GM12891 (cell line): Measurements from ENCODE around the gene TLR2.

ENCODE experiments used
- DNase-seq: peaks from one replicate; pipeline ENCODE4 v3.0.0; 2011; ENCODE audit warnings: low spot score; ENCODE audit not compliant: insufficient read length
- FAIRE-seq: peaks from 2 replicates; lab custom pipeline; 2011; peaks lifted over from hg19 to GRCh38; lab: Jason Lieb, UNC
- PAX5 ChIP-seq: IDR thresholded peaks from 2 replicates; pipeline ENCODE4 v1.6.1; 2011; ENCODE audit warnings: low read length, moderate library complexity, mild to moderate bottlenecking; ENCODE audit not compliant: insufficient read depth, severe bottlenecking
- POLR2A ChIP-seq: IDR thresholded peaks from 2 replicates; pipeline ENCODE4 v1.6.1; 2011; ENCODE audit warnings: low read depth, low read length, control low read depth
- POLR2AphosphoS5 ChIP-seq: IDR thresholded peaks from 2 replicates; pipeline ENCODE4 v1.6.1; 2011; ENCODE audit warnings: low read depth, low read length, control low read depth
- POU2F2 ChIP-seq: IDR thresholded peaks from 2 replicates; pipeline ENCODE4 v1.6.1; 2011; ENCODE audit warnings: low read depth, mild to moderate bottlenecking, control low read depth, low read length, moderate library complexity
- SPI1 ChIP-seq: IDR thresholded peaks from 2 replicates; pipeline ENCODE4 v1.6.1; 2011; ENCODE audit warnings: low read depth, low read length, control low read depth
- TAF1 ChIP-seq: IDR thresholded peaks from 2 replicates; pipeline ENCODE4 v1.6.1; 2011; ENCODE audit warnings: low read depth, low read length, control low read depth

Gene TLR2

GRCh38 chr4:153643406-153644383 is 40.4 kb upstream of the TLR2 start:
- DNase-seq, result peak; percentile 37
- FAIRE-seq, result peak; percentile 89
- TF ChIP-seq POU2F2 (no peak), PAX5 (no peak), POLR2A (no peak), TAF1 (no peak), SPI1 (peak; percentile 95), POLR2AphosphoS5 (no peak)

GRCh38 chr4:153645183-153645582 is 38.9 kb upstream of the TLR2 start:
- TF ChIP-seq PAX5 (no peak), SPI1 (no peak), POU2F2 (no peak), POLR2A (no peak)
- DNase-seq, result no peak
- no peak for FAIRE-seq

- DNase-seq (no peak), FAIRE-seq (no peak)
- TF ChIP-seq TAF1 (no peak), SPI1 (no peak), PAX5 (no peak), POLR2AphosphoS5 (no peak), POU2F2 (no peak), POLR2A (no peak)
Measured at GRCh38 chr4:153646261-153646660, 37.8 kb upstream of the TLR2 start.

- FAIRE-seq (no peak), DNase-seq (no peak)
- TF ChIP-seq PAX5 (no peak), POU2F2 (no peak), POLR2A (no peak), POLR2AphosphoS5 (no peak), TAF1 (no peak), SPI1 (no peak)
Measured at GRCh38 chr4:153646978-153647377, 37.1 kb upstream of the TLR2 start.

- FAIRE-seq, result no peak
- TF ChIP-seq TAF1, result no peak
- TF ChIP-seq POLR2AphosphoS5, result no peak
- no peak for TF ChIP-seq SPI1
- TF ChIP-seq POU2F2, result no peak
- no peak for TF ChIP-seq PAX5
- TF ChIP-seq POLR2A, result no peak
Measured at GRCh38 chr4:153647975-153648374, 36.1 kb upstream of the TLR2 start.

GRCh38 chr4:153649572-153649991 is 34.5 kb upstream of the TLR2 start:
- TF ChIP-seq POLR2AphosphoS5 (no peak), SPI1 (no peak), TAF1 (no peak), PAX5 (no peak), POU2F2 (no peak), POLR2A (no peak)
- FAIRE-seq (no peak), DNase-seq (no peak)

More at GRCh38 chr4:153647975-153648374, 36.1 kb upstream of the TLR2 start:
- DNase-seq, result no peak

- TF ChIP-seq TAF1 (no peak), SPI1 (no peak), POLR2A (no peak), PAX5 (no peak), POU2F2 (no peak)
- FAIRE-seq (no peak), DNase-seq (no peak)
Measured at GRCh38 chr4:153651116-153651515, 33.0 kb upstream of the TLR2 start.

GRCh38 chr4:153651587-153651986 is 32.5 kb upstream of the TLR2 start:
- FAIRE-seq, result no peak

GRCh38 chr4:153652051-153652784 is 31.9 kb upstream of the TLR2 start:
- TF ChIP-seq SPI1, result peak; percentile 4; the same call in 1 of the 2 replicates
- no peak for TF ChIP-seq POU2F2
- DNase-seq (no peak), FAIRE-seq (no peak)

More at GRCh38 chr4:153651587-153651986, 32.5 kb upstream of the TLR2 start:
- TF ChIP-seq POLR2AphosphoS5 (no peak), SPI1 (0 out of 2 replicates have a peak, but pooled peaks have one; percentile 19)
- DNase-seq, result no peak

GRCh38 chr4:153655002-153655541 is 29.0 kb upstream of the TLR2 start:
- no peak for DNase-seq
- FAIRE-seq, result no peak
- TF ChIP-seq PAX5 (no peak), POLR2AphosphoS5 (no peak), POU2F2 (no peak), TAF1 (no peak), POLR2A (no peak), SPI1 (no peak)
